DMS 273 treated with DMSO at 0.1 percent for 48 hours (cell line): ENCODE results near the gene HSF4.

Experiments
- DNase-seq: peaks from one replicate; lab custom pipeline; 2025; lab: John Stamatoyannopoulos, UW

Gene HSF4

GRCh38 chr16:67166598-67167168, 2.1 kb downstream of the HSF4 start:
- no peak for DNase-seq

- no peak for DNase-seq
These were observed 3.0 kb downstream of the HSF4 start for GRCh38 chr16:67167588-67167987.

- no peak for DNase-seq
These were observed 4.5 kb downstream of the HSF4 start for GRCh38 chr16:67169011-67169451.

- DNase-seq: no peak
These were observed 5.2 kb downstream of the HSF4 start for GRCh38 chr16:67169642-67170167.

GRCh38 chr16:67170168-67170948, 5.8 kb downstream of the HSF4 start, which contains the start of gene NOL3:
Gene NOL3, plus strand, starts transcription at chr16:67170538.
- DNase-seq: peak; percentile 80

GRCh38 chr16:67170949-67171649, 6.6 kb downstream of the HSF4 start:
- DNase-seq: no peak

- DNase-seq: no peak
These were observed 8.8 kb downstream of the HSF4 start for GRCh38 chr16:67173323-67173722.

GRCh38 chr16:67173808-67174705, 9.5 kb downstream of the HSF4 start:
- peak; percentile 74 for DNase-seq

- DNase-seq: no peak
These were observed 10.2 kb downstream of the HSF4 start for GRCh38 chr16:67174706-67175231.

- no peak for DNase-seq
These were observed 12.1 kb downstream of the HSF4 start for GRCh38 chr16:67176662-67177061.

GRCh38 chr16:67177743-67178699, 13.5 kb downstream of the HSF4 start:
- DNase-seq: no peak

GRCh38 chr16:67179421-67180080, 15.0 kb downstream of the HSF4 start:
- no peak for DNase-seq

- no peak for DNase-seq
These were observed 15.6 kb downstream of the HSF4 start for GRCh38 chr16:67180166-67180565.

GRCh38 chr16:67181346-67181745, 16.8 kb downstream of the HSF4 start:
- peak; percentile 65 for DNase-seq

- DNase-seq: no peak
These were observed 17.7 kb downstream of the HSF4 start for GRCh38 chr16:67182288-67182687.

- DNase-seq: no peak
These were observed 18.7 kb downstream of the HSF4 start for GRCh38 chr16:67183284-67183626.

- peak; percentile 97 for DNase-seq
These were observed 19.3 kb downstream of the HSF4 start, which contains the start of gene MATCAP1 for GRCh38 chr16:67183627-67184452. Gene MATCAP1, minus strand, starts transcription at chr16:67183963. Its CDS starts 3,353 bp downstream, at chr16:67180610.

GRCh38 chr16:67184453-67184994, 20.0 kb downstream of the HSF4 start:
- DNase-seq: no peak
